Measurements from ENCODE around the gene ABHD5. TPM values are rescaled to one million over a fixed set of nuclear protein-coding genes. Genes with fewer than 3 reads are reported as not detected.
A peak's percentile ranks its signal among the peaks of the same experiment; 100 is the strongest.
"Not testable (repeated sequence)": the region's sequence is repeated elsewhere in the genome, so short reads cannot be mapped to it uniquely, and the experiment has no call there.

Gene ABHD5
- total and polyA plus RNA-seq, 8 donors: 8.4 to 14.1 (median 11.3) TPM

- TF ChIP-seq, protein P1, sequence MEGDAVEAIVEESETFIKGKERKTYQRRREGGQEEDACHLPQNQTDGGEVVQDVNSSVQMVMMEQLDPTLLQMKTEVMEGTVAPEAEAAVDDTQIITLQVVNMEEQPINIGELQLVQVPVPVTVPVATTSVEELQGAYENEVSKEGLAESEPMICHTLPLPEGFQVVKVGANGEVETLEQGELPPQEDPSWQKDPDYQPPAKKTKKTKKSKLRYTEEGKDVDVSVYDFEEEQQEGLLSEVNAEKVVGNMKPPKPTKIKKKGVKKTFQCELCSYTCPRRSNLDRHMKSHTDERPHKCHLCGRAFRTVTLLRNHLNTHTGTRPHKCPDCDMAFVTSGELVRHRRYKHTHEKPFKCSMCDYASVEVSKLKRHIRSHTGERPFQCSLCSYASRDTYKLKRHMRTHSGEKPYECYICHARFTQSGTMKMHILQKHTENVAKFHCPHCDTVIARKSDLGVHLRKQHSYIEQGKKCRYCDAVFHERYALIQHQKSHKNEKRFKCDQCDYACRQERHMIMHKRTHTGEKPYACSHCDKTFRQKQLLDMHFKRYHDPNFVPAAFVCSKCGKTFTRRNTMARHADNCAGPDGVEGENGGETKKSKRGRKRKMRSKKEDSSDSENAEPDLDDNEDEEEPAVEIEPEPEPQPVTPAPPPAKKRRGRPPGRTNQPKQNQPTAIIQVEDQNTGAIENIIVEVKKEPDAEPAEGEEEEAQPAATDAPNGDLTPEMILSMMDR (IDR thresholded peaks at IDR 0.05): no peak
- Histone ChIP-seq H3K27me3 (no peaks in the 10 kb centered on the region), H3K9me3 (no peaks in the 10 kb centered on the region), H3K36me3 (no peaks in the 10 kb centered on the region), H3K4me1 (no peaks in the 10 kb centered on the region), H3K27ac (no peak overlapping the region), H3K4me3 (no peak overlapping the region)
- ATAC-seq (no peak), DNase-seq (no peak), FAIRE-seq (no peak)
- intact Hi-C loops (cut with DNase I): no loop called here
- WGBS, 2 donors: 83 to 90% methylated on average over 3 of the region's 3 CpGs
These were observed 41.8 kb upstream of the ABHD5 start for GRCh38 chr3:43648957-43649356.

DNA sequence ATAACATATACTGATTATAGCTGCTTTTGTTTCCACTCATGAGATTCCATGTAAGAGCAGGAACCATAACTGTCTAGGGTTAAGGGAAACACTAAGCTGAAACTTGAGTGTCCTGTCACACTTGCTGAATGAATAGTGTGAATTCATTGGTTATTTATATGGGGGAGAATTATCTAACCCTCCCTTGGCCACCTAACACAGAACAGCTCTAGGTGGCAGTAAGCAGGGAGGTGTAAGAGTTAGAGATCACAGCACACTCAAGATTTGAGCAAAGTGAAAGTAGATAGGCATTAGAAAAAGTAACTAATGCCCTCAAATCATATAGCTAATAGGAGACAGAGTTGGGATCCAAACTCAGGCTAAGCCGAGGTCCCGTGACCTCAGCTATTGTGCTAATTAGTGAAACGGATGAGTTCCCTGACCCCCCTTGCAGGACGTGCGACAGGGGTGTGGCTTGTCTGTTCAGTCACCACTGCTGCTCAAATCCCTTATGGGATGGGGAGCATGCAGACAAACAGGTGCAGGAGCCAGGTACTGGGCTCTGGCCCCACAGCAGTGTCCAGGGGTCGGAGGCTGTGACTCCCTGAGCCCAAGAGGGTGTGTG, 41.3 kb upstream of the ABHD5 start:
- 26 to 52% methylated on average over 6 of the region's 6 CpGs for WGBS, 2 donors
- intact Hi-C loops (cut with DNase I): no loop called here
- TF ChIP-seq, protein P1 (IDR thresholded peaks at IDR 0.05): no peak
- peak in 3 of 4 donors; percentile 20 to 36 (median 36) for ATAC-seq
- Histone ChIP-seq H3K9me3 (no peaks in the 10 kb centered on the region), H3K27me3 (no peaks in the 10 kb centered on the region), H3K27ac (no peak overlapping the region), H3K4me3 (peak overlapping the region in 2 of 4 donors; percentile 16 to 24), H3K4me1 (no peaks in the 10 kb centered on the region), H3K36me3 (no peaks in the 10 kb centered on the region)
- FAIRE-seq: no peak
- DNase-seq: no peak

- TF ChIP-seq, protein P1 (IDR thresholded peaks at IDR 0.05): no peak
- Histone ChIP-seq H3K27ac (no peak overlapping the region), H3K4me1 (no peaks in the 10 kb centered on the region), H3K9me3 (no peaks in the 10 kb centered on the region), H3K4me3 (no peak overlapping the region), H3K27me3 (no peaks in the 10 kb centered on the region), H3K36me3 (no peaks in the 10 kb centered on the region)
- no peak for DNase-seq
- ATAC-seq: no peak
- no peak for FAIRE-seq
- intact Hi-C loops (cut with DNase I): no loop called here
- 56 to 71% methylated on average over 1 of the region's 1 CpG for WGBS, 2 donors
These were observed 40.4 kb upstream of the ABHD5 start for GRCh38 chr3:43650345-43650744.

GRCh38 chr3:43656390-43656789, 34.3 kb upstream of the ABHD5 start:
- H3K27ac ChIP-seq; DNase-seq; H3K27me3 ChIP-seq; H3K36me3 ChIP-seq; intact Hi-C loops (cut with DNase I); ATAC-seq; H3K4me1 ChIP-seq; H3K4me3 ChIP-seq; FAIRE-seq; H3K9me3 ChIP-seq: not testable (repeated sequence)
- WGBS, 2 donors: 94 to 96% methylated on average over 22 of the region's 22 CpGs

DNA sequence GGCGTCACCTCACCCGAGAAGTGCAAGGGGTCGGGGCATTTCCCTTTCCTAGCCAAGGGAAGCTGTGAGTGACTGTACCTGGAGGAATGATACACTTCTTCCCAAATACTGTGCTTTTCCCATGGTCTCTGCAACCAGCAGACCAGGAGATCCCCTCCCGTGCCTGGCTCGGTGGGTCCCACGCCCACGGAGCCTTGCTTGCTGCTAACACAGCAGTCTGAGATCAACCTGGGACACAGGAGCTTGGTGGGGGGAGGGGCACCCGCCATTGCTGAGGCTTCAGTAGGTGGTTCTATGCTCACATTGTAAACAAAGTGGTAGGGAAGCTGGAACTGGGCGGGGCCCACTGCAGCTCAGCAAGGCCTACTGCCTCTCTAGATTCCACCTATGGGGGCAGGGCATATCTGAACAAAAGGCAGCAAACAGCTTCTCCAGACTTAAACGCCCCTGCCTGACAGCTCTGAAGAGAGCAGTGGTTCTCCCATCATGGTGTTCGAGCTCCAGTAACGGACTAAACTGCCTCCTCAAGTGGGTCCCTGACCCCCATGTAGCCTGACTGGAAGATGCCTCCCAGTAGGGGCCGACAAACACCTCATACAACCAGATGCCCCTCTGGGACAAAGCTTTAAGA, 31.4 kb upstream of the ABHD5 start:
- DNase-seq: no peak
- H3K27ac ChIP-seq: no peak overlapping the region
- TF ChIP-seq, protein P1 (IDR thresholded peaks at IDR 0.05): no peak
- no peaks in the 10 kb centered on the region for H3K36me3 ChIP-seq
- H3K27me3 ChIP-seq: no peaks in the 10 kb centered on the region
- intact Hi-C loops (cut with DNase I): no loop called here
- no peak for ATAC-seq
- WGBS, 2 donors: 80 to 85% methylated on average over 12 to 13 of the region's 13 CpGs
- H3K9me3 ChIP-seq: no peaks in the 10 kb centered on the region
- no peak overlapping the region for H3K4me3 ChIP-seq
- no peaks in the 10 kb centered on the region for H3K4me1 ChIP-seq
- no peak for FAIRE-seq

- intact Hi-C loops (cut with DNase I); H3K4me1 ChIP-seq; H3K4me3 ChIP-seq; H3K27ac ChIP-seq; FAIRE-seq; ATAC-seq; H3K27me3 ChIP-seq; DNase-seq; H3K9me3 ChIP-seq; H3K36me3 ChIP-seq: not testable (repeated sequence)
- 83 to 85% methylated on average over 1 of the region's 1 CpG for WGBS, 2 donors
These were observed 29.4 kb upstream of the ABHD5 start for GRCh38 chr3:43661376-43661775.

GRCh38 chr3:43665011-43665410, 25.7 kb upstream of the ABHD5 start:
- H3K4me1 ChIP-seq; ATAC-seq; intact Hi-C loops (cut with DNase I); H3K27ac ChIP-seq; H3K9me3 ChIP-seq; H3K36me3 ChIP-seq; DNase-seq; H3K4me3 ChIP-seq; FAIRE-seq; H3K27me3 ChIP-seq: not testable (repeated sequence)
- 95% methylated on average over 3 of the region's 3 CpGs for WGBS, 2 donors

Data from pancreas (tissue), 10 donors.